HuH-7 (cell line): ENCODE data around the gene MORC3.

Source experiments
- DNase-seq: peaks from one replicate; pipeline ENCODE4 v3.0.0; 2011; ENCODE audit warnings: low spot score

Gene MORC3

GRCh38 chr21:36425286-36425685 lies 105.3 kb downstream of the MORC3 start:
- no peak for DNase-seq
